Astrocyte (in vitro differentiated cells and primary cell): Measurements from ENCODE around the gene C22orf31. TPM values are rescaled to one million over a fixed set of nuclear protein-coding genes. Genes with fewer than 3 reads are reported as not detected.
A peak's percentile ranks its signal among the peaks of the same experiment; 100 is the strongest.
"Not testable (repeated sequence)": the region's sequence is repeated elsewhere in the genome, so short reads cannot be mapped to it uniquely, and the experiment has no call there.

Experiments
- DNase-seq: peaks from one replicate; pipeline ENCODE4 v3.0.0-alpha.2; 2010; ENCODE audit warnings: low read depth
- FAIRE-seq: peaks from 2 replicates; lab custom pipeline; 2011; peaks lifted over from hg19 to GRCh38; lab: Jason Lieb, UNC
- H2AFZ ChIP-seq: 2 replicates; pipeline ENCODE4 v1.6.0; 2012; ENCODE audit warnings: low read depth, low read length, inconsistent platforms
- H3K27ac ChIP-seq: 2 replicates; pipeline ENCODE4 v1.5.1; 2011; ENCODE audit warnings: low read depth, low read length, inconsistent platforms
- H3K27me3 ChIP-seq: 2 replicates; pipeline ENCODE4 v1.6.0; 2011; ENCODE audit warnings: low read length, inconsistent platforms; ENCODE audit not compliant: insufficient read depth
- H3K36me3 ChIP-seq: 2 replicates; pipeline ENCODE4 v1.5.1; 2011; ENCODE audit warnings: low read length, inconsistent platforms; ENCODE audit not compliant: insufficient read depth
- H3K4me1 ChIP-seq: 2 replicates; pipeline ENCODE4 v1.5.1; 2011; ENCODE audit warnings: low read length, inconsistent platforms; ENCODE audit not compliant: insufficient read depth
- H3K4me2 ChIP-seq: 2 replicates; pipeline ENCODE4 v1.6.0; 2012; ENCODE audit warnings: low read length, inconsistent platforms
- H3K4me3 ChIP-seq: 2 replicates; pipeline ENCODE4 v1.5.1; 2011; ENCODE audit warnings: low read depth, mild to moderate bottlenecking, low read length, inconsistent platforms; ENCODE audit not compliant: insufficient read depth
- H3K79me2 ChIP-seq: 2 replicates; pipeline ENCODE4 v1.6.0; 2012; ENCODE audit warnings: mild to moderate bottlenecking, low read length, inconsistent platforms; ENCODE audit not compliant: insufficient read depth
- H3K9ac ChIP-seq: 2 replicates; pipeline ENCODE4 v1.6.0; 2012; ENCODE audit warnings: mild to moderate bottlenecking, low read length, inconsistent platforms
- H3K9me3 ChIP-seq: 2 replicates; pipeline ENCODE4 v1.5.1; 2012; ENCODE audit warnings: low read depth, mild to moderate bottlenecking, low read length, inconsistent platforms; ENCODE audit not compliant: insufficient read depth
- H4K20me1 ChIP-seq: 2 replicates; pipeline ENCODE4 v1.6.0; 2012; ENCODE audit warnings: low read length, inconsistent platforms; ENCODE audit not compliant: insufficient read depth
- H3K27ac Mint-ChIP-seq: one replicate; pipeline ENCODE4 v1.8.0; 2021; ENCODE audit warnings: mild to moderate bottlenecking, mixed read lengths; ENCODE audit not compliant: unreplicated experiment
- H3K27me3 Mint-ChIP-seq: one replicate; pipeline ENCODE4 v1.8.0; 2021; ENCODE audit warnings: low read depth, mixed read lengths; ENCODE audit not compliant: unreplicated experiment
- H3K36me3 Mint-ChIP-seq: one replicate; pipeline ENCODE4 v1.8.0; 2021; ENCODE audit warnings: low read depth, mixed read lengths; ENCODE audit not compliant: unreplicated experiment
- H3K4me1 Mint-ChIP-seq: one replicate; pipeline ENCODE4 v1.8.0; 2021; ENCODE audit warnings: low read depth, mixed read lengths; ENCODE audit not compliant: unreplicated experiment
- H3K4me3 Mint-ChIP-seq: one replicate; pipeline ENCODE4 v1.8.0; 2021; ENCODE audit warnings: mild to moderate bottlenecking, moderate library complexity, mixed read lengths; ENCODE audit not compliant: unreplicated experiment
- H3K9me3 Mint-ChIP-seq: one replicate; pipeline ENCODE4 v1.8.0; 2021; ENCODE audit warnings: mild to moderate bottlenecking, mixed read lengths; ENCODE audit not compliant: unreplicated experiment
- EZH2 ChIP-seq: IDR thresholded peaks from 2 replicates; pipeline ENCODE4 v1.6.1; 2012; ENCODE audit warnings: mild to moderate bottlenecking, low read length, inconsistent platforms; ENCODE audit not compliant: insufficient read depth
- total RNA-seq: library from RNA; stranded (reverse); gene quantifications from 2 replicates; pipeline ENCODE4 v1.2.1, GENCODE V29; 2021
- TF ChIP-seq, protein P1 (sequence below): IDR thresholded peaks from 2 replicates; pipeline ENCODE4 v1.5.1; 2011; ENCODE audit warnings: low read depth, mild to moderate bottlenecking, inconsistent platforms, low read length, moderate library complexity; ENCODE audit not compliant: insufficient read depth

C22orf31 gene
- total RNA-seq, 1 donor from 2014 or later: not detected

DNA sequence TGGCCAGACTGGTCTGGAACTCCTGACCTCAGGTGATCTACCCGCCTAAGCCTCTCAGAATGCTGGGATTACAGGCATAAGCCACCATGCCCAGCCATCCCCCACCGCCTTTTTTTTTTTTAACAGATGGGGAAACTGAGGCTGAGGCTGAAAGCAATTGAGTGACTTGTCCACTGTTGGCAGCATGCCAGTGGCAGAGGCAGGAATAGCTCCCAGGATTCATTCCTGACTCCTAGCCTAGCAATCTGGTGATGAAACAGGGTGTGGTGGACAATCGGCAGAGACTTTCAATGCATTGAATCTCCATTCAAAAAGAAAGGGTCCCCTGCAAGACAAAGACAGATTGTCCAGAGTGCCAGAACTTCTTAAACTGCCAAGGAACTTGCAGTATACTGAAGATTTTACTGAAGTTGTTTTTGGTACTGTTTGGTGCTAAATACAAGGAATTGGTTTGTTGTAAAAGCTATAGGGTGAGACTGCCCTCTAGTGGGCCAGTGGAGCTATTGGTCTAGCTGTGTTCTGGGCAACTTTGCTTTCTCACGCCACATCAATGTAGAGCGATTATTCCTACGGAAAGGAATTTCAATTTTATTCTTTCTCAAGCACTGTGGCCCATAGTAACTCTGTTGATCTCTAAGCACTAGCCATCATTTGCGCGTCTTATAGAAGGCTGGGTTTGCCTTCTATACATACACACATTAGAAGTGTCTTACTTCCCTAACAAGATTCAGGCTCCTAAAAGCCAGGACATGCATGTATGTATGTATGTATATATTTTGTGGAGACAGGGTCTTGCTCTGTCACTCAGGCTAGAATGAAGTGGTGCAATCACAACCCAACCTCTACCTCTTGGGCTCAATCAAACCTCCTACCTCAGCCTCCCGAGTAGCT, 21.0 kb downstream of the C22orf31 start:
- FAIRE-seq: peak; percentile 79
- H3K27me3 Mint-ChIP-seq: no peaks in the 10 kb centered on the region
- Histone ChIP-seq H3K36me3 (no peaks in the 10 kb centered on the region), H3K27me3 (no peaks in the 10 kb centered on the region), H3K4me2 (peak overlapping the region; percentile 76), H3K9me3 (no peaks in the 10 kb centered on the region), H3K4me3 (no peak overlapping the region), H2AFZ (no peak overlapping the region), H3K4me1 (peaks cover 38% of the 10 kb centered on the region), H3K79me2 (no peaks in the 10 kb centered on the region), H3K27ac (peak overlapping the region; percentile 78), H3K9ac (peak overlapping the region; percentile 67), H4K20me1 (no peaks in the 10 kb centered on the region)
- H3K4me3 Mint-ChIP-seq: peak overlapping the region; percentile 22
- H3K4me1 Mint-ChIP-seq: peaks cover 28% of the 10 kb centered on the region
- no peaks in the 10 kb centered on the region for H3K36me3 Mint-ChIP-seq
- H3K9me3 Mint-ChIP-seq: no peaks in the 10 kb centered on the region
- TF ChIP-seq EZH2: no peak
- TF ChIP-seq, protein P1, sequence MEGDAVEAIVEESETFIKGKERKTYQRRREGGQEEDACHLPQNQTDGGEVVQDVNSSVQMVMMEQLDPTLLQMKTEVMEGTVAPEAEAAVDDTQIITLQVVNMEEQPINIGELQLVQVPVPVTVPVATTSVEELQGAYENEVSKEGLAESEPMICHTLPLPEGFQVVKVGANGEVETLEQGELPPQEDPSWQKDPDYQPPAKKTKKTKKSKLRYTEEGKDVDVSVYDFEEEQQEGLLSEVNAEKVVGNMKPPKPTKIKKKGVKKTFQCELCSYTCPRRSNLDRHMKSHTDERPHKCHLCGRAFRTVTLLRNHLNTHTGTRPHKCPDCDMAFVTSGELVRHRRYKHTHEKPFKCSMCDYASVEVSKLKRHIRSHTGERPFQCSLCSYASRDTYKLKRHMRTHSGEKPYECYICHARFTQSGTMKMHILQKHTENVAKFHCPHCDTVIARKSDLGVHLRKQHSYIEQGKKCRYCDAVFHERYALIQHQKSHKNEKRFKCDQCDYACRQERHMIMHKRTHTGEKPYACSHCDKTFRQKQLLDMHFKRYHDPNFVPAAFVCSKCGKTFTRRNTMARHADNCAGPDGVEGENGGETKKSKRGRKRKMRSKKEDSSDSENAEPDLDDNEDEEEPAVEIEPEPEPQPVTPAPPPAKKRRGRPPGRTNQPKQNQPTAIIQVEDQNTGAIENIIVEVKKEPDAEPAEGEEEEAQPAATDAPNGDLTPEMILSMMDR: peak; percentile 100
- DNase-seq: peak; percentile 80
- H3K27ac Mint-ChIP-seq: peak overlapping the region; percentile 29

DNA sequence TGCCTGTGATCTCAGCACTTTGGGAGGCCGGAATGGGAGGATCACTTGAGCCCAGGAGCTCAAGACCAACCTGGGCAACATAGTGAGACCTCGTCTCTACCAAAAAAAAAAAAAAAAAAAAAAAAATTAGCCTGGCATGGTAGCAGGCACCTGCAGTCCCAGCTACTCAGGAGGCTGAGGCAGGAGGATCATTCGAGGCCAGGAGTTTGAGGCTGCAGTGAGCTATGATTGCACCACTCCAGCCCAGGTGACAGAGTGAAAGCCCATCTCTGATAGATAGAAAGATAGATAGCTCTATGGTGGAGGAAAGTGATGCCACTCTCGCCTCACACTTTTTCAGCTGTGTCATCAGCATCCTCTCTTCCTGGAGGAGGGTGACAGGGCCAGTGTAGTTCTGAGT, 21.9 kb downstream of the C22orf31 start:
- H3K27ac Mint-ChIP-seq: not testable (repeated sequence)

DNA sequence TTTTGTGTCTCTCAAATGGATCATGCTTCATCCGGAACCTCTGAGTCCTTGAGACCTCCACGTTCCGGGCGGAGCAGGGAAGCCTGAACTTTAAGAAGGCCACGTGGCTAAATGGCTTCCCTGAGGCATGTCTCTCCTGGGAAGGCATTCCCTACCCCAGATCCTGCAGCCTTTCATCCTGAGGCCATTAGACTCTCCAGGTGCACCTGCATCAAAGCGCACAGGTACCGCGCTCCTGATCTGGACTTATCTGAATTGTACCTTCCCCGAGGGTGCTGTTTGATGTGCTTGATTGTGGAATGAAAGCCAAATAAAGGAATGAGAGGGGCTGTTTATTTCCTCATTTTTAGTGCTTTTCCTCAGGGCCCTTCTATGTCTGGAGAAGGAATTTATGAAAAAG, 22.5 kb downstream of the C22orf31 start:
- no peak overlapping the region for H3K4me2 ChIP-seq
- FAIRE-seq: no peak
- H3K27me3 ChIP-seq: no peaks in the 10 kb centered on the region
- H3K9me3 Mint-ChIP-seq: no peaks in the 10 kb centered on the region
- H3K36me3 Mint-ChIP-seq: no peaks in the 10 kb centered on the region
- H4K20me1 ChIP-seq: no peaks in the 10 kb centered on the region
- H3K4me3 ChIP-seq: no peak overlapping the region
- H3K79me2 ChIP-seq: no peaks in the 10 kb centered on the region
- no peak overlapping the region for H3K27ac Mint-ChIP-seq
- H3K27me3 Mint-ChIP-seq: no peaks in the 10 kb centered on the region
- peaks cover 21% of the 10 kb centered on the region for H3K4me1 Mint-ChIP-seq
- H3K36me3 ChIP-seq: no peaks in the 10 kb centered on the region
- TF ChIP-seq, protein P1: no peak
- TF ChIP-seq EZH2: no peak
- no peaks in the 10 kb centered on the region for H3K9me3 ChIP-seq
- H3K9ac ChIP-seq: no peak overlapping the region
- DNase-seq: no peak
- peaks cover 27% of the 10 kb centered on the region for H3K4me1 ChIP-seq
- H3K27ac ChIP-seq: no peak overlapping the region
- no peak overlapping the region for H3K4me3 Mint-ChIP-seq
- H2AFZ ChIP-seq: no peak overlapping the region

More for the DNA sequence above, 21.9 kb downstream of the C22orf31 start:
- not testable (repeated sequence) for H3K36me3 ChIP-seq, H3K27ac ChIP-seq, DNase-seq, H3K27me3 Mint-ChIP-seq, H3K4me3 ChIP-seq, H3K79me2 ChIP-seq, H3K9me3 ChIP-seq, FAIRE-seq, H3K27me3 ChIP-seq, H4K20me1 ChIP-seq, H3K9me3 Mint-ChIP-seq, H2AFZ ChIP-seq, H3K4me2 ChIP-seq, H3K9ac ChIP-seq, H3K4me3 Mint-ChIP-seq, H3K36me3 Mint-ChIP-seq
- peaks cover 26% of the 10 kb centered on the region for H3K4me1 Mint-ChIP-seq
- H3K4me1 ChIP-seq: peaks cover 33% of the 10 kb centered on the region
